ENCODE measurements around the gene GFRA4.

- TF ChIP-seq CTCF (IDR thresholded peaks at IDR 0.05; ENCODE audit: low read length) (no peak), EZH2phosphoT487 (IDR thresholded peaks at IDR 0.05; ENCODE audit: low read length) (no peak), EZH2 (optimal IDR thresholded peaks at IDR 0.05; ENCODE audit: low read depth, low read length) (no peak)
Measured at GRCh38 chr20:3691306-3691705, 28.1 kb upstream of the GFRA4 start.

Data from MM.1S (cell line).